H1 (cell line): Measurements from ENCODE around the gene UNC13C. TPM values are rescaled to one million over a fixed set of nuclear protein-coding genes. Genes with fewer than 3 reads are reported as not detected.

Experiments
- CTCF ChIA-PET: fragments of 300-600 bp; sonication (Branson Sonifier 250); formaldehyde crosslinking; loops from one replicate; lab custom pipeline; 2021; ENCODE audit not compliant: partially characterized antibody; lab: Charles Lee
- POLR2A ChIA-PET: fragments of 300-600 bp; sonication (Branson Sonifier 250); formaldehyde crosslinking; loops from one replicate; lab custom pipeline; 2021; ENCODE audit warnings: inconsistent platforms; ENCODE audit not compliant: partially characterized antibody; lab: Charles Lee
- DNase-seq, 2 experiments: peaks; one replicate each; pipeline versions ENCODE4 v3.0.0 to v3.0.0-alpha.2; 2010 to 2022; ENCODE audit warnings: low spot score in 2 of 2, low read depth in 1 of 2, mixed read lengths in 1 of 2
- FAIRE-seq: peaks from 2 replicates; lab custom pipeline; 2011; peaks lifted over from hg19 to GRCh38; lab: Jason Lieb, UNC
- H2AFZ ChIP-seq: 2 replicates; pipeline ENCODE4 v1.8.1; 2012; ENCODE audit warnings: low read length, inconsistent platforms
- H2AK5ac ChIP-seq: 2 replicates; pipeline ENCODE4 v1.6.1; 2013; ENCODE audit warnings: low read depth, low read length
- H2BK120ac ChIP-seq: replicated peaks from 2 replicates; pipeline ENCODE3; 2013; ENCODE audit warnings: low read depth, low read length, inconsistent platforms
- H2BK12ac ChIP-seq: 2 replicates; pipeline ENCODE4 v1.6.1; 2013; ENCODE audit warnings: low read depth, low read length
- H2BK15ac ChIP-seq: 2 replicates; pipeline ENCODE4 v1.6.1; 2013; ENCODE audit warnings: low read length
- H2BK20ac ChIP-seq: 2 replicates; pipeline ENCODE4 v1.6.1; 2013; ENCODE audit warnings: low read length
- H2BK5ac ChIP-seq: 2 replicates; pipeline ENCODE4 v1.6.1; 2013; ENCODE audit warnings: low read depth, low read length
- H3K14ac ChIP-seq: 2 replicates; pipeline ENCODE4 v1.6.1; 2013; ENCODE audit warnings: inconsistent platforms; ENCODE audit not compliant: insufficient read length
- H3K18ac ChIP-seq: 2 replicates; pipeline ENCODE4 v1.6.1; 2013; ENCODE audit warnings: low read length; ENCODE audit errors: extremely low read depth
- H3K23ac ChIP-seq: 2 replicates; pipeline ENCODE4 v1.6.1; 2013; ENCODE audit warnings: inconsistent platforms; ENCODE audit not compliant: insufficient read length
- H3K23me2 ChIP-seq: 2 replicates; pipeline ENCODE4 v1.6.1; 2013; ENCODE audit warnings: low read depth, low read length
- H3K27ac ChIP-seq: 2 replicates; pipeline ENCODE4 v1.6.1; 2011; ENCODE audit warnings: low read depth, low read length, inconsistent platforms
- H3K27me3 ChIP-seq, 4 experiments: replicated peaks in 1 of 4; 1 replicate in 1 of 4; 2 replicates in 3 of 4; pipeline versions ENCODE4 v1.6.1 to v1.8.1; 2011 to 2013; ENCODE audit warnings: low read length in 3 of 4, mild to moderate bottlenecking in 3 of 4, inconsistent platforms in 2 of 4, mixed read lengths in 2 of 4, moderate library complexity in 1 of 4; ENCODE audit not compliant: control insufficient read depth in 3 of 4, insufficient read depth in 3 of 4; ENCODE audit errors: extremely low read depth in 1 of 4
- H3K36me3 ChIP-seq, 4 experiments: 2 replicates each; pipeline versions ENCODE4 v1.6.1 to v1.8.1; 2011 to 2013; ENCODE audit warnings: mild to moderate bottlenecking in 4 of 4, low read length in 3 of 4, moderate library complexity in 2 of 4, control low read depth in 1 of 4, inconsistent platforms in 1 of 4; ENCODE audit not compliant: insufficient read depth in 4 of 4, control insufficient read depth in 2 of 4
- H3K4ac ChIP-seq: replicated peaks from 2 replicates; pipeline ENCODE3; 2013; ENCODE audit warnings: low read length, low read depth, mixed read lengths, inconsistent platforms; ENCODE audit not compliant: insufficient read length
- H3K4me1 ChIP-seq, 4 experiments: replicated peaks in 1 of 4; 1 replicate in 1 of 4; 2 replicates in 3 of 4; pipeline versions ENCODE4 v1.6.1 to v1.8.1; 2011 to 2013; ENCODE audit warnings: low read length in 3 of 4, inconsistent platforms in 2 of 4, mixed read lengths in 1 of 4; ENCODE audit not compliant: insufficient read depth in 4 of 4, control insufficient read depth in 3 of 4
- H3K4me2 ChIP-seq, 2 experiments: 2 replicates each; pipeline versions ENCODE4 v1.6.1 to v1.8.1; 2011 to 2013; ENCODE audit warnings: low read depth in 2 of 2, low read length in 2 of 2, control low read depth in 1 of 2, inconsistent platforms in 1 of 2, mild to moderate bottlenecking in 1 of 2; ENCODE audit not compliant: insufficient read depth in 1 of 2
- H3K4me3 ChIP-seq, 4 experiments: fragments of 200-600, 300-600 bp in 1 of 4; sonication (generic), shearing (Covaris generic), sonication (Bioruptor Twin) in 1 of 4; 2 replicates each; pipeline versions ENCODE4 v1.5.1 to v1.8.1; 2011 to 2016; ENCODE audit warnings: low read length in 4 of 4, low read depth in 3 of 4, control low read depth in 2 of 4, inconsistent platforms in 2 of 4, mild to moderate bottlenecking in 2 of 4, mixed read lengths in 1 of 4, moderate library complexity in 1 of 4; ENCODE audit not compliant: insufficient read depth in 2 of 4; ENCODE audit errors: extremely low read depth in 1 of 4
- H3K56ac ChIP-seq: replicated peaks from 2 replicates; pipeline ENCODE3; 2013; ENCODE audit warnings: low read depth, mild to moderate bottlenecking, mixed read lengths, low read length, inconsistent platforms; ENCODE audit not compliant: insufficient read length
- H3K79me1 ChIP-seq: 2 replicates; pipeline ENCODE4 v1.6.1; 2013; ENCODE audit warnings: low read depth, low read length, control low read depth
- H3K79me2 ChIP-seq, 2 experiments: 2 replicates each; pipeline versions ENCODE4 v1.6.1 to v1.8.1; 2012 to 2013; ENCODE audit warnings: low read length in 2 of 2, mild to moderate bottlenecking in 2 of 2, inconsistent platforms in 1 of 2; ENCODE audit not compliant: insufficient read depth in 2 of 2, control insufficient read depth in 1 of 2
- H3K9ac ChIP-seq, 4 experiments: replicated peaks in 1 of 4; 1 replicate in 1 of 4; 2 replicates in 3 of 4; pipeline versions ENCODE4 v1.6.1 to v1.8.1; 2011 to 2013; ENCODE audit warnings: low read depth in 3 of 4, low read length in 3 of 4, control low read depth in 2 of 4, mild to moderate bottlenecking in 2 of 4, moderate library complexity in 2 of 4, inconsistent platforms in 1 of 4; ENCODE audit errors: extremely low read depth in 1 of 4
- H3K9me3 ChIP-seq, 2 experiments: 2 replicates each; pipeline versions ENCODE4 v1.6.1 to v1.8.1; 2012 to 2013; ENCODE audit warnings: mild to moderate bottlenecking in 2 of 2, moderate library complexity in 2 of 2, control low read depth in 1 of 2, inconsistent platforms in 1 of 2, low read depth in 1 of 2, low read length in 1 of 2, mixed read lengths in 1 of 2; ENCODE audit not compliant: insufficient read depth in 2 of 2
- H4K20me1 ChIP-seq, 2 experiments: replicated peaks in 1 of 2; 2 replicates each; pipeline versions ENCODE3 to v1.8.1; 2011 to 2013; ENCODE audit warnings: inconsistent platforms in 2 of 2, low read length in 2 of 2, mild to moderate bottlenecking in 1 of 2; ENCODE audit not compliant: insufficient read depth in 2 of 2, control insufficient read depth in 1 of 2
- H4K5ac ChIP-seq: 2 replicates; pipeline ENCODE4 v1.6.1; 2013; ENCODE audit warnings: low read length, low read depth, mixed read lengths, inconsistent platforms; ENCODE audit not compliant: insufficient read length
- H4K8ac ChIP-seq: 2 replicates; pipeline ENCODE4 v1.8.0; 2013; ENCODE audit warnings: mild to moderate bottlenecking, moderate library complexity, low read length, inconsistent platforms; ENCODE audit not compliant: insufficient read depth; ENCODE audit errors: extremely low read depth
- H4K91ac ChIP-seq: replicated peaks from 2 replicates; pipeline ENCODE3; 2013; ENCODE audit warnings: low read length, mixed read lengths, inconsistent platforms; ENCODE audit not compliant: insufficient read length
- BRCA1 ChIP-seq: IDR thresholded peaks from 2 replicates; pipeline ENCODE4 v1.6.1; 2012; ENCODE audit warnings: low read depth, low read length, improper control_type of control experiment
- CEBPB ChIP-seq: IDR thresholded peaks from 2 replicates; pipeline ENCODE4 v1.6.1; 2012; ENCODE audit warnings: low read depth, low read length
- CHD2 ChIP-seq: IDR thresholded peaks from 2 replicates; pipeline ENCODE4 v1.6.1; 2012; ENCODE audit warnings: low read length, improper control_type of control experiment
- E2F6 ChIP-seq: IDR thresholded peaks from 2 replicates; pipeline ENCODE4 v1.6.1; 2012; ENCODE audit warnings: inconsistent platforms
- EGR1 ChIP-seq: IDR thresholded peaks from 2 replicates; pipeline ENCODE4 v1.6.1; 2011; ENCODE audit warnings: low read depth, low read length, borderline replicate concordance
- JUN ChIP-seq: IDR thresholded peaks from 2 replicates; pipeline ENCODE4 v1.6.1; 2011; ENCODE audit warnings: low read depth, mild to moderate bottlenecking, improper control_type of control experiment, low read length
- JUND ChIP-seq: IDR thresholded peaks from 2 replicates; pipeline ENCODE4 v1.6.1; 2011; ENCODE audit warnings: mild to moderate bottlenecking, improper control_type of control experiment, low read length
- KDM1A ChIP-seq: fragments of 200-600, 300-600 bp; sonication (generic); IDR thresholded peaks from 2 replicates; pipeline ENCODE4 v1.7.1; 2016; ENCODE audit warnings: mild to moderate bottlenecking, low read length, borderline replicate concordance
- KDM4A ChIP-seq: IDR thresholded peaks from one replicate; pipeline ENCODE4 v1.7.1; 2012; ENCODE audit warnings: low read depth, mild to moderate bottlenecking, moderate library complexity, low read length, inconsistent platforms; ENCODE audit not compliant: severe bottlenecking
- RBBP5 ChIP-seq: IDR thresholded peaks from 2 replicates; pipeline ENCODE4 v1.7.1; 2012; ENCODE audit warnings: low read depth, mild to moderate bottlenecking, inconsistent platforms, low read length, moderate library complexity, borderline replicate concordance
- RFX5 ChIP-seq: IDR thresholded peaks from 2 replicates; pipeline ENCODE4 v1.6.1; 2011; ENCODE audit warnings: low read depth, low read length, improper control_type of control experiment, borderline replicate concordance
- SAP30 ChIP-seq: fragments of 300-600 bp; sonication (generic); IDR thresholded peaks from 2 replicates; pipeline ENCODE4 v1.7.1; 2012; ENCODE audit warnings: low read length, moderate library complexity, mild to moderate bottlenecking, inconsistent platforms; ENCODE audit not compliant: insufficient read depth, insufficient replicate concordance
- SP2 ChIP-seq: IDR thresholded peaks from 2 replicates; pipeline ENCODE4 v1.6.1; 2012; ENCODE audit warnings: mild to moderate bottlenecking, low read length, inconsistent platforms
- TAF1 ChIP-seq: IDR thresholded peaks from 2 replicates; pipeline ENCODE4 v1.6.1; 2011; ENCODE audit warnings: mild to moderate bottlenecking, low read depth, low read length
- TAF7 ChIP-seq: optimal IDR thresholded peaks from 2 replicates; pipeline ENCODE3; 2011; ENCODE audit warnings: low read depth, mild to moderate bottlenecking, inconsistent platforms, low read length, moderate library complexity, borderline replicate concordance
- WGBS, 2 experiments: shearing (Covaris generic) in 1 of 2; methylation state at CpG; one replicate each; pipeline versions ENCODE4 v1.1.6 to v1.1.7; 2013 to 2015; ENCODE audit warnings: low lambda C conversion rate in 2 of 2, mixed read lengths in 2 of 2, inconsistent platforms in 1 of 2, low coverage in 1 of 2, missing lambda C conversion rate in 1 of 2; ENCODE audit not compliant: insufficient replicate concordance in 2 of 2, insufficient coverage in 1 of 2, insufficient read length in 1 of 2; ENCODE audit errors: extremely low coverage in 1 of 2, missing lambda C conversion rate in 1 of 2; 5-methylcytosine and 5-hydroxymethylcytosine counted together
- polyA plus RNA-seq, 7 experiments: library from polyadenylated mRNA; depleted of rRNA in 3 of 7; stranded (reverse) in 5 of 7; unstranded in 2 of 7; fragments of >200 nt in 5 of 7; fragments of 200-250 nt in 2 of 7; gene quantifications; 1 replicate in 5 of 7; 2 replicates in 1 of 7; 4 replicates in 1 of 7; pipeline versions ENCODE4 v1.2.1 to v1.2.3, GENCODE V29; 2011 to 2013; ENCODE audit warnings: missing spikeins in 2 of 7, mixed read lengths in 2 of 7
- total RNA-seq: library from RNA; stranded (reverse); fragmentation: NEBNext Ultra II Directional; extraction: Animal tissue kit (Norgen Biotek cat#: 25700); gene quantifications from 2 replicates; pipeline ENCODE4 v1.2.1, GENCODE V29; 2021

The UNC13C gene
- total and polyA plus RNA-seq, 2 of the 8 experiments (the other 6 are each of a cell fraction or from before 2014, with no cell fraction given) = 0.02 to 0.13 TPM

- no peaks in the 10 kb centered on the region for H3K79me2 ChIP-seq
- no peak overlapping the region for H4K5ac ChIP-seq
- H2BK120ac ChIP-seq = no peak overlapping the region
- H2BK12ac ChIP-seq = no peak overlapping the region
- H3K27ac ChIP-seq = no peak overlapping the region
- no peak overlapping the region for H3K4ac ChIP-seq
- no peak overlapping the region for H3K14ac ChIP-seq
- FAIRE-seq = no peak
- no peak overlapping the region for H3K56ac ChIP-seq
- ChIA-PET CTCF (no interaction called here), POLR2A (no interaction called here)
- H3K4me2 ChIP-seq = no peak overlapping the region
- no peak overlapping the region for H2BK5ac ChIP-seq
- H3K4me1 ChIP-seq = no peaks in the 10 kb centered on the region
- no peak for DNase-seq
- H3K9me3 ChIP-seq = peaks cover 0 to 5% of the 10 kb centered on the region in 2 experiments; a peak in 2 of 4 replicates
- no peak overlapping the region for H2AFZ ChIP-seq
- no peak overlapping the region for H3K18ac ChIP-seq
- H3K27me3 ChIP-seq = no peaks in the 10 kb centered on the region
- no peak overlapping the region for H3K4me3 ChIP-seq
- H2AK5ac ChIP-seq = no peak overlapping the region
- H3K36me3 ChIP-seq = no peaks in the 10 kb centered on the region
- 81% methylated on average over 3 of the region's 3 CpGs; no CpG with 5 or more reads in 1 of the 2 experiments for WGBS, 2 experiments
- H2BK15ac ChIP-seq = no peak overlapping the region
- no peaks in the 10 kb centered on the region for H3K79me1 ChIP-seq
- no peak overlapping the region for H2BK20ac ChIP-seq
- H4K20me1 ChIP-seq = no peaks in the 10 kb centered on the region
- H4K91ac ChIP-seq = no peak overlapping the region
- no peak overlapping the region; the same call in 1 of the 2 replicates for H4K8ac ChIP-seq
- H3K23me2 ChIP-seq = no peaks in the 10 kb centered on the region
- H3K9ac ChIP-seq = no peak overlapping the region
- no peak overlapping the region for H3K23ac ChIP-seq
- no peak for TF ChIP-seq BRCA1
- no peak for TF ChIP-seq E2F6
- no peak for TF ChIP-seq RFX5
- no peak for TF ChIP-seq JUN
- no peak for TF ChIP-seq KDM1A
- no peak for TF ChIP-seq CEBPB
- no peak for TF ChIP-seq JUND
- no peak for TF ChIP-seq EGR1
- TF ChIP-seq TAF1 = no peak
- TF ChIP-seq TAF7 = no peak
- TF ChIP-seq KDM4A = no peak
- no peak for TF ChIP-seq SAP30
- no peak for TF ChIP-seq CHD2
- TF ChIP-seq RBBP5 = no peak
- TF ChIP-seq SP2 = no peak
Observed at GRCh38 chr15:54585063-54585462, 606.8 kb downstream of the UNC13C start.
